NCI-H1436 treated with DMSO at 0.1 percent for 48 hours (cell line): ENCODE results near the gene KAZALD1.

Experiments
- DNase-seq: peaks from one replicate; lab custom pipeline; 2025; lab: John Stamatoyannopoulos, UW

KAZALD1 gene

GRCh38 chr10:101047961-101048892 lies 13.6 kb upstream of the KAZALD1 start:
- DNase-seq = no peak

GRCh38 chr10:101050208-101051069 lies 11.3 kb upstream of the KAZALD1 start:
- DNase-seq = no peak

- no peak for DNase-seq
Observed at GRCh38 chr10:101052285-101052684, 9.5 kb upstream of the KAZALD1 start.

- no peak for DNase-seq
Observed at GRCh38 chr10:101053516-101053915, 8.3 kb upstream of the KAZALD1 start.

GRCh38 chr10:101054351-101054750 lies 7.4 kb upstream of the KAZALD1 start:
- no peak for DNase-seq

GRCh38 chr10:101054876-101055275 lies 6.9 kb upstream of the KAZALD1 start:
- no peak for DNase-seq

- DNase-seq = no peak
Observed at GRCh38 chr10:101055411-101055810, 6.4 kb upstream of the KAZALD1 start.

GRCh38 chr10:101056365-101057151 lies 5.2 kb upstream of the KAZALD1 start:
- DNase-seq = no peak

GRCh38 chr10:101060036-101060950 lies 1.5 kb upstream of the KAZALD1 start:
- DNase-seq = peak; percentile 89

- DNase-seq = peak; percentile 89
Observed at GRCh38 chr10:101060951-101061623, 702 bp upstream of the KAZALD1 start.

- DNase-seq = no peak
Observed at GRCh38 chr10:101062232-101063049, 652 bp downstream of the KAZALD1 start.

- DNase-seq = no peak
Observed at GRCh38 chr10:101063050-101063525, 1.3 kb downstream of the KAZALD1 start.

GRCh38 chr10:101063548-101064414 lies 2.0 kb downstream of the KAZALD1 start:
- no peak for DNase-seq

- DNase-seq = no peak
Observed at GRCh38 chr10:101064415-101065030, 2.7 kb downstream of the KAZALD1 start.

- DNase-seq = no peak
Observed at GRCh38 chr10:101065481-101066145, 3.8 kb downstream of the KAZALD1 start.

GRCh38 chr10:101066146-101066895 lies 4.5 kb downstream of the KAZALD1 start:
- no peak for DNase-seq
